HG03442 (cell line): ENCODE measurements around the gene GCK.

ENCODE experiments used
- ATAC-seq: cut with Tn5 transposase; IDR thresholded peaks from one replicate; pipeline ENCODE4 v1.9.1; 2021; ENCODE audit warnings: mild to moderate bottlenecking, moderate library complexity; ENCODE audit not compliant: unreplicated experiment

The GCK gene

DNA sequence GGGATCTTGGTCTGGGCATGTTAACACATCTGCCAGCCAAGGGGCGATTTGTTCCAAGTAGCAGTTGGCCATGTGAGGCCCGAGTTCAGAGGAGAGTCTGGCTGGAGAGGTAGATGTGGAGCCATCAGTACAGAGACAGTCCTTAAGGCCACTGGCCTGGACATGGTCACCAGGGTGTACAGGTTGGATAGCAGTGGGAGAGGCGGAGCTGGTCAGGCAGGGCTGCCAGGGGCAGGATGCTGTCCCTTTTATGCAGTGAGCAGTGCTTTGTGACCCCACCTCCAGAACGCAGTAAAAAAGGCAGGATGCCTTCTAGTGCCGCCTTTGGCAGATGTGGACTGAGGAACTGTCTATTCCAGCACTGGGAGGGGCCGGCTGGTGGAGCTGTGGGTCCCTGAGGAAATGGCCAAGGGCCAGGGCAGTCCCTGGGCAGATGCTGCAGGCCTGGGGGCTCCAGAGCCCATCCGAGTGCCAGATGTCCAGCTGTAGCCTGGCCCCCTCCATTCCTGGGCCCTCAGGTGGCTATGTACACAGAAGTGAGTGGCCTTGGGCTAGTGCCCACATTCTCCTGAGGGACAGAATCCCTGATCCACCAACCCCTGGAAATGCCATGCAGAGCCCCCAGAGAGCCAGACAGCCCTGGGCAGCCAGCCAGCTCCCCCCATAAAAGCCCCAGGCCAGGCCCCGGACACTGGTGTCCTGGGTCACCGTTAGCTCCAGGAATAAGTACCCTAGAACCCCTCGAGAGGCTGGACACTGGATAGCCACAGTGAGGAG, 31.0 kb downstream of the GCK start:
- ATAC-seq = no peak

DNA sequence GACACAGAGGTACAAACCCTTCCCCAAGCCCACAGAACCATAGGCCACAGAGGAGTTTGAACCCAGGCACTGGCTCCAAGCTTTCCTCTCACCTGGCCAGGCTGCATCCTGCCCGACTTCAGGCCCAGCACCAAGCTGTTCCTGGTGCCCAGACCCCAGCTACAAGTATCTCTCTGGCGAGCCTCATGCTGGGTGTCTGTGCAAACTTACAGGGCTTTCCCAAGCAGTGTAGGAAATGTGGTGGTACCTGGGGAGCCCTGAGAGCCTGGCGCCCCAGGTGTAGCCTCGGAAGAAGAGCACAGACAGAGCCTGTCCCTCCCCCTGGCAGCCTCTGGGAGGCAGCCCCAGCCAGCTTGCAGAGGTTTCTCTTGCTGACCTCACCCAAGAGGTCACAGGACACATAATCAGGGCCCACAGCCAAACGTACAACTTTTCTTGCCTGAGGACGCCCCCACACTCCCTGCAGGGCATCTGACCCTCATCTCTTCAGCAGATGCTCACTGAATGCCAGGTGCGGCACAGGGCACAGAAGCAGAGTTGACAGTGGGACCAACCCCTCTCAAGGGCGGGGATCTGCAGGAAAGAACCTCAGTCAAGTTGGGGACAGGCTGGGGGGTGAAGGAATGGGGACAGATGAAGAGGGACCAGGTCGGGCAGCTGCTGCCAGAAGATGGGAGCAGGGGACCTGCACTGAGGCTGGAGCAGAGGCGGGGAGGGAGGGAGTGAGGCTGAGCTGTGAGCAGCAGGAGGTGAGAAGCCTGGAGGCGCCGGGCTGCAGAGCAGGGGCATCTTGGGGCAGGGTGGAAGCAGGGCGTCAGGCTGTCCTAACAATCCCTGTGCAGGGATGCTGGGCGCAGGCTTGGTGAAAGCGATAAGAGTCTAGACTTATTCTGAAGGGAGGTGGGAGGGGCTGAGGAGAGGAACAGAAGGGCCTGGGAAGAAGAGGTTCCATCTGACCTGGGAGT, 31.8 kb downstream of the GCK start:
- ATAC-seq = no peak

DNA sequence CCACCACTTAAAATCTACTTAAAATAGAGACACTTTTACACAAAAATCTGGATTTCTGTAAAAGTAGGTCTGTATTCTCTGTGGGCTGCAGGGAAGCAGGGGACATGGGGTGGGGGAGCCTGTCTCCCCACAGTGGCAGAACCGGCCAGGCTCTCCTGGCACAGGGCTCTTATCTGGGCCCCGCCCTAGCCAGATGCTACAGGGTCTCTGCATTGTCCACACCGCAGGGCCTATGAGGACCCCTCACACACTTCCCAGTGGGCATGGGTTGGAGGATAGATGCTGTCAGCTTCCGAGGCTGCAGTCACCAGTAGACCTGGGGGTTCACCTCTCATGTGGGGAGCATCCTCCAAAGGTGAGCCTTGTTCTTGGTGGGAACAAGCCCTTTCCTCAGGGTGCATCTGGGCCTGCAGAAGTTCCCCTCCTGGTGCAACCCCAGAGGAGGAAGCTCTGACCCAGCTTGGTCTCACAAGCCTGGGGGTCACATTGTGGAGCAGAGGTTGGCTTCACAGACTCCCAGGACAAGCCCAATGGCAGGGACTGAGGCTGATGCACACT, 32.7 kb downstream of the GCK start:
- ATAC-seq = no peak

DNA sequence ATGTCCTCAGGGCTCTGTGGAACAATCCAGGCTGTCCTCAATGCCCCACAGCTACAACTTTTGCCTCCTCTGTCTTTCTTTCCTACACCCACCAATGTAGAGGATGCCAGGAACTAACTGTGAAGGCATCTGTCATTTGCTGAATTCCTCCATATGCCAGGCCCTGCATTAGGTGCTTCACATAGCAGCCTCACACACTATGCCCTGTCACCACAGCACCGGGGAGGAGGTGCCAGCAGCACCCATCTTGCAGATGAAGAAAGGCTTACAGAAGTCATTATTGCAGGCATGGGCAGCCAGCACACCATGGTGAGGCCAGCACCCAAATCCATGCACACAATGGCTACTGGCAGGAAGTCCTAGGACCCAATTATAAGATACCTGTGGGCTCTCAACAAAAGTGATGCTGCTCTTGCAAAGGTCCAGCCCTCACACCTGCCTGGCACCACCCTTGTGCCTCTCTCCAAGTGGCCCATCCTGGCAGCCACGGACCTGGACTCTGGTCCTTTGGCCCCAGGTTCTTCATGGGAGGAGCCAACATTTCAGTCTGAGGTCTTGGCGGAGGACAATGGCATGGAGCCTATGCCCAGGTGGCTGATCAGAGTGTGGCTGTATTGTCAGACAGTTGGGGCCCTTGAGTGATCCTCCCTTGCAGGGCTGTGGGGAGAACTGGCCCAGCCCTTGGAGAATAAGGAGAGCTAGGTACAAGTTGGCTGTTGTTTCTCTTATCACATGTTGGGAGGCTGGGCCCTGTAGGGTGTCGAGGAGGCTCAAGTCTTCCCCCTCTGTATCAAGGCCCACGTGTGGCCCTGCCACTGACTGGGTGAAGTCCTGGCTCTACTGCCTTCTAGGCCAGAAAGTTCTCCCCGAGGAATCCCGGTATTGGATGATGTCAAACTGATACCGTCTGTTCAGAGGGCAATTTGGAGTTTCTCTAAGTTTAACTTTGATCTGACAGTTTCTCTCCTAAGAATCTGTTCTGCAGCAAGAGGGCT, 33.8 kb downstream of the GCK start:
- ATAC-seq = no peak

DNA sequence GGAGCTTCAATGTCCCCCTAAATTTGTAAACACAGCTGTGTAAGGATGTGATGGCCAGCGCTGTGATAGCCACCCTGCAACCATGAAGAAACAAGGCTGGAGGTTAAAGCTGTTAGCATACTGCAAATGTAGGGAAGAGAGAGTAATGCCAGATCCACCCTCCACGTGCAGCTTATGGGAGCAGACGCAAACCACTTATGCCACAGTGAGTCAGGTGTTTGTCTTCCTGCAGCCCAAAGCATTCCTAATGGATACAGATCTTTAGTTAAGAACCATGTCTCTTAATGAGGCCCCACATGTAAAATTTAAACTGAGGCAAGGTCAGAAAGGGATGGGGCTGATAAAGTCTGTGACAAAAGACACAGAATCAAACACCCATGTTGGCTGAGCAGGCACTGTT, 34.5 kb downstream of the GCK start:
- ATAC-seq = no peak

DNA sequence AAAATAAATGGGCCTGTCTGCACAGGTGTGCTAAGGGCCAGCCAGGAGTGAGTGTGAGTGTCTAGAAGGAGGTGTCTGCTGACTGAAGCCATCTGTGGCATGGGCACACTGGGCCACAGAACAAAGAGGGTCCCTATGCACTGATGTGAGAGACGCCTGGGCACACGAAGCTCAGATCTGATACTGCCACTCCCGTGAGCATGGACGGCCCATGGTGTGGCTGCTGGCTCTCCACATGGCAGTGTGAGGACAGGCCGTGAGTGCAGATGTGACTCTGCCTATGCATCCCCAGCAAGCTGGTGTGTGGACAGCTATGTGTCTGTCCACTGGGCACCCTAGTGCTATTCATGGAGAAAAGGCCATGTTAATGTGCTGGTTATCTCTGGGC, 35.3 kb downstream of the GCK start:
- no peak for ATAC-seq

DNA sequence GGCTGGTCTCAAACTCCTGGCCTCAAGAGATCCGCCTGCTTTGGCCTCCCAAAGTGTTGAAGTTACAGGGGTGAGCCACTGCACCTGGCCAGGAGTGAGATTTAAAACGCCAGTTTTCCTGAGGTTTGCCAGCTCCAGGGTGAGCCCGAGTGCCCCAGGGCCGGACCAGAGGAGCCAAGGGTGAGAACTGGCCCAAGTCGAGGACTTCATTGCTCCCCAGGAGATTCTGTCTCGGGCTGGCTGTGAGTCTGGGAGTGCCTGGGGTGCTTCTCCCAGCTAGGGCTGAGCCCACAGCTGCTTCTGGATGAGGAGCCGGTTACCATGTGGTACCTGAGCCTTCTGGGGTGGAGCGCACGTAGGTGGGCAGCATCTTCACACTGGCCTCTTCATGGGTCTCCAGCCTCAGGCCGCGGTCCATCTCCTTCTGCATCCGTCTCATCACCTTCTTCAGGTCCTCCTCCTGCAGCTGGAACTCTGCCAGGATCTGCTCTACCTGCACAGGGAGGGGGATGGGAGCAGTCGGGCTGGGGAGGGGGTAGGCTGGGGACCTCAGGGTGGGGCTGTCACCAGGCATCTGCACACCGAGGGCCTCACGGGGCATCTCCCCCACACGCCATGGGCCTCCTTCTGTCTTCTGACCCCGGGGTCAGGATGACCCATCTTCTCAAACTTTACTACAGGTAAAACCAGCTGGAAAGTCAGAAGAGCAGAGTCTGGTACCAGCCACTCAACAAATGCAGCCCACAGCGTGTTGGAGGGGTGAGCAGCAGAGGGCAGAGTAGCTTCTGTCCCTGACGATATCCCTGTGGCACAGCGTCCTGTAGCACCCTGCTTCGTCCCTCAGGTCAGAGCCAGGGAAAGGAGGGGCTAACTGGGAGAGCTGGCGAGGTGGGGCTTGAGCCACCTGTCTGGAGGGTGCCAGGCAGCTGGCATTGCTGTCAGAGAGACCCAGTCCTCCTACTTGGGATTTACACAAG, 36.0 kb downstream of the GCK start:
- no peak for ATAC-seq

DNA sequence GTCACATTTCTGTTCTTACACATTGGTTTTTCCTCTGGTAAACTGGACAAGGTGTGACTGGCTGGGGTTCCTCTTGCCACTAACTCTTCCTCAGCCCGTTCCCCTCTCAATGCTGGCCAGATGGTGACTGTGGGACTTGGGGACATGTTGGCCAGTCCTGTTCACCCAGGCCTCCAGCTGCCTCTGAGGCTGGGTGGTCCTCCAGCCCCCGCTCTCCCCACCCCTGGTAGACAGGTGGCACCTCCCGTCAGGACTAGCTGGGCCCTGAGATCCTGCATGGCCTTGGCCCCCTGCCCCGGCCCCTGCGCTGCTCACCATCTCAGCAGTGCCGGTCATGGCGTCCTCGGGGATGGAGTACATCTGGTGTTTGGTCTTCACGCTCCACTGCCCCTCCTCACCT, 37.3 kb downstream of the GCK start:
- ATAC-seq = no peak

DNA sequence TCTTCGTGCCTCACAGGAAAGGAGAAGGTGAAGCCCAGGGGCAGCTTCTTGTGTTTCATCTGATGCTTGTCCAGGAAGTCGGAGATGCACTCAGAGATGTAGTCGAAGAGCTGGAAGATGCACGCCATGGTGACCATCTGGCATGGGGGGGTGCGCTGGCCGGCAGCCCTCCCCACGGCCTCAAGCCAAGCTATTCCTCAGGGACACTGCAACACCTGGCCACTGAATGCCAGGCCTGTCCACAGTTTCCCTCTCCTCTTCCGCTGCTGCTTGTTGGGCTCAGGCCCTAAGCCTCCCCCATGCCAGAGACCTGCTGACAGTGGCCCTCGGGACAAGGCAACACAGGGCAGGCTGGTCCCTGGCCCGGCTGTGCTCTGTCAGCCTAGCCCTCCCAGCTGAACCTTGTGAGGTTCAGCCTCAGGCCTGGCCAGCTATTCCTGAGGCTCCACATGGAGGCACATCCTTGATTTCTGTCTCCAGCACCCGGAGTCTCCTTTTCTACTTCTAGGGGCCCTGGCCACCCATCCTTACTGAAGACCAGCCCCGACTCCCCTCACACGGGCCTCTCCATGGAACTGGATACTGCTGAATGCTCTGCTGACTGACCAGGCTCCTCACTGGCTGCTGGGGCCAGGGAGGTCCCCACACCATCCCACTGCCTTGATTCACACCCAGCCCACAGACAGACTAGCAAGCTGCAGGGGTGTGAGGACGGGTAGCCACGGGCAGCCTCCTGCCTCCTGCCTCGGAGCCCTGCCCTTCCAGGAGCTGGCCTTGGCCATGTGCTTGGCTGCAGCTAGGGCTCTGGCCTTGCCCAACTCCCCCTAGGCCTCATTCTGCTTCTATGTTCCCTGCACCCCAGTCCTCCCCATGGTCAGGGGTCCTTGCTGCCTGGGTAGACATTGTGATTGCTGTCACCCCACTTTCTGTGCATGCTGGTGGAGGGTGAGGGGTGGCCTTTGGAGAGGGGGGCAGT, 38.0 kb downstream of the GCK start:
- no peak for ATAC-seq

DNA sequence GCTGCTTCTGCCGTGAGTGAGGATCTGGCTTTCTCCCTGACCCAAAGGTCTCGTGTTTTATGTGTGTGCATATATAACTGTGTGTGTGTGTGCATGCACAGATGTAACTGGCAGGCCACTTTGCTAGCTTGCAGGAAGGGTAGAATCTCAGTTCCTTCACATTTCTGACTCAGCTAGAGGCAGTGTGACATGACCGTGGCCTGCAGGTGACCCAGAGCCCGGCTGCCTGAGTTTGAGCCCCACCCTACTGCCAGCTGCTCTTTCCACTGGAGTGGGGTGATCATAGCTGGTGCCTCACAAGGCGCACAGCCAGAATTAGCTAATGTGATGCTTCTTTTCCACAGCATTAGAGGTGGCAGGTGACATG, 38.8 kb downstream of the GCK start:
- no peak for ATAC-seq

DNA sequence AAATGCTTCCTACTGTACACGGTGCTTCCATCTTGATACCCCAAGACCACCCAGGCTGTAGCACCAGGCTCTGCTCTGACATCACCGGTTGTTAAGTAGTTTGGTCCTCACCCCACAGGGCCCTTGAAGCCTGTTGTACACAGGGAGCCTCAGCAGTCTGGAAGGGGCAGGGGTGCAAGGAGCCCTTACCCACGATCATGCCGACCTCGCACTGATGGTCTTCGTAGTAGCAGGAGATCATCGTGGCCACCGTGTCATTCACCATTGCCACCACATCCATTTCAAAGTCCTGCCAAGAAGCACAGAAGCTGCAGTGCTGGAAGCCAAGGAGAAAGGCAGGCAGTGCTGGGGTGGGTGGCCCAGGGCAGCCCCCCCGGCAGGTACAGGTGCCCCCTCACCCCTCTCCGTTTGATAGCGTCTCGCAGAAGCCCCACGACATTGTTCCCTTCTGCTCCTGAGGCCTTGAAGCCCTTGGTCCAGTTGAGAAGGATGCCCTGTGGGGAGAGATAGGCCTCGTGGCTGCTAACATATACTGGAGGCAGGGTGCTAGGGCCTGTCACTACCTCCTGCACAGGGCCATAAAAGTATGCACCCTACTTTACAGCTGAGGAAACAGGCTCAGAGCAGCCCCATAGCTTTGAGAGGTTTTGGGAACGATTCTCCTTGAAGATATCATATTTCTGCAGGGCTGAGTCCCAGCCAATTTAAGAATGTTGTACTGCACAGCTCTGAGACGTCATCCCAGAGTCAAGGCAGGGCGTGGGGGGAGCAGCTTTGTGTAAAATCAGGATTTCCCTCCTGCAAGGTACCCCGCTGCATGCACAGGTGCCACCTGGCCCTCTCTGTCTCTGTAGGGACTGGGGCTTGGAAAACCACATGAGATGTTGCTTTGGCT, 39.4 kb downstream of the GCK start:
- ATAC-seq = no peak

DNA sequence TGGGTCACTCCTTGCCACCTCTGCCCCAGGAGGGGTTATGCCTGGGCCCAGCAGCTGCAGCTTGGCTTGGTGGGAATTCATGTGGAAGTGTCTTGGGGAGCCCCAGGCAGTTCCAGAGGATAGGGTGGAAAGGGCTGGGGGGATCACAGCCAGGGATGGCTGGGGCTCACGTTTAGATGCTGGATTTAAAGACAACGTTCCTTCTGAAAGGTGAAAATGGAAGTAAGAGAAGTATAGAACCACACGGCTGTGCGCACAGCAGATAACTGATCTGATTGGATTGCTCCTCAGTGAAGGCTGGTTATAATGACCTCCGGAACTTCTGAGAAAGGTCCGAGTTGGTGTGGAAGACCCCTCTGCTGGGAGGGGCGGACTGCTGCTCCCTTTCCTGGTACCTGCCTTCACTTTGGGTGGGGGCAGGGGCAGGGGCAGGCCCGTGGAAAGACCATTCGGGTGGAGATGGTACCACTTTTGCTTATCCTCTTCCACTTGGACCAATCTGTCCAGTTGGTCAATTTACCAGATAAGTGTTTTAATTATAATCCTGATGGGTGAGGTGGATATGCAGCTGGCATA, 40.2 kb downstream of the GCK start:
- no peak for ATAC-seq

DNA sequence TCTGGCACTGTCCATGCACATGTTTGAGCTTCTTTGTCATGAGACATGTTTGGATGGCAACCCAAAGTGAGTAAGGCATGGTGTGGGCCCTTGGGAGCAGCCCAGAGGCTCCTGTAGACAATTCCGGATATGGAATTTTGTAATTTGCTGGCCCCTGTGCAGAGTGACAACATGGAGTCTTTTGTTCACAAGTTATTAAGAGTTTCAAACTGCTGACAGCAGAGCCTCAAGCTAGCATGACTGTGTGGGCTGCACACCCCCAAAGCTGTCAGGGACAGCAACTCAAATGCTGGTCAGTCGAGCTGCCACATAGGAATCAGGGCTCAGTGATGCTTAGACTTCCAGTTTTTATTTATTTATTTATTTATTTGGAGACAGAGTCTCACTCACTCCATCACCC, 41.1 kb downstream of the GCK start:
- no peak for ATAC-seq

DNA sequence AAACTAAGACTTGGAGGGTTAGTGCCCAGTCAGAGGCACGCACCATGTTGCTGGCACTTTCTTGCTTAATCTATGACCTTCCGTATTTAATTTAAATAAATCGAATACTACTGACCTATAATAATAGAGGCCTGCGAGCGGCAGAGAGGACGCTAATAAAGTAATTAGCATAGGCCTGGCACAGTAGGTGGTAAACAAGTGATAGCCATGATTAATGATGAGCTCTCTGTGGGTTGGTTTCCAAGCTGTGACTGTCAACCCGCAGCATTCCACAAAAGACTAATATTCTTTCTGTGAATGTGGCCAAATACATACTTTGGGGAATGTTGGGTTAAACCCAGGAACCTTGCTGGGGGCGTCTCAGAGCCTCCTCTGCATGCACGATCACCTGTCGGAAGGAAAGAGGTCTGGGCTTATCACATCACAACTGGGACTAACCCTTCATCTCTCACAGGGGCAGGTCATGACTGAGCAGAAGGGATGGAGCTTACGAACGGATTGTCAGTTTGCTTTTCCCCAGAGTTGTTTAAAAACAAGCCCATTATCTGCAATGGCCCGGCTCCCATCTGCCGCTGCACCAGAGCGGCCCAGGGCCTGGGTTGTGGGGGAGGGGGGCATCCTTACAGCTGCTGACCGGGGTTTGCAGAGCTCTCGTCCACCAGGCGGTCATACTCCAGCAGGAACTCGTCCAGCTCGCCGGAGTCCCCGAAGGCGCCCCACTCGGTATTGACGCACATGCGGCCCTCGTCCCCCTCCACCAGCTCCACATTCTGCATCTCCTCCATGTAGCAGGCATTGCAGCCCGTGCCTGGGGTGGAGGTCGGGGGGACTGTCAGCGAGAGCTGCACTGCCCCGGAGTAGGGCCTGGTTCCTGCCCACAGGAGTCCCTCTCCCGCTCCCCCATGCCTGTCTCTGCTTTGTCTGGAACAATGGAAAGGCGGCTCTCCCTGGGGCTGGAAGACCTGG, 41.9 kb downstream of the GCK start:
- no peak for ATAC-seq

DNA sequence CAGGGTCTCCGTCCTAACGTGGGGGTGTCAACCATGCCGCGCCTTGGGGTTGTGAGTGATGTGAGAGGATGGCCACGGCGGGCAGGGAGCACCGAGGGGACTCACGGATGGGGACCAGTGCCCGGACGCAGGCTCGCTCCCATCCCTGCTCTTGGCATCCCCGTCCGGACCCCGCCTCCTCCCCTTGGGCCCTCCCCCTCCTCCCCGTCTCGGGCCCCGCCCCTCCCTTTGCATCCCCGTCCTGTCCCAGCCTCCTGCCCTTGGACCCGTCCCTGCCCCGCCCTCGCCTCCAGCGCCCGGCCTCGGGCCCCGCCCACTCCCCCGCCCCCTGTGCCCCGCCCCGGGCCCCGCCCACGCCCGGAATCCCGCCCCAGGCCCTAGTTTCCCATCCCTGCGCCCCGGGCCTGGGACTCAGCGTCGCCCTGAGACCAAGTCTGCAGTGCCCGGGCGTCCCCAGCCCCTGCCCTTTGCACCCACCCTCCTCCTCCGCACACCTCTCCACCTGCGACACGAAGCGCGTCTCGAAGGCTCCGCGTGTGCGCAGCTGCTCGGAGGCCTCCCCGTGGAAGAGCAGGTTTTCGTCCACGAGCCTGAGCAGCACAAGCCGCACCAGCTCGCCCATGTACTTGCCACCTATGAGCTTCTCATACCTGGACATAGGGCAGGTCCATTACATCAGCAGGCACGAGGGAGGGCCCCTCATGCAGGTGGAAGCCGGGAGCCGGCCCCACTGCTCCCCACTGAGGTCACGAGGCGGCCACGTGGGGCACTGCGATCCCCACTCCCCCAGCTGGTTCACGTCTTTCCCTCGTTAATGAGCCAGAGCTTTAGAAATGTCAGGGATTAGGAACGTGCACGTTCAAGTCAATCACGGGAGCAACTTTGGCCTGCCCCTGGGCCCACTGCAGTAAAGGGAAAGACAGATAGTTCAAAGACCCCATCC, 43.0 kb downstream of the GCK start:
- no peak for ATAC-seq
